HG03457 (cell line): Measurements from ENCODE around the gene THEMIS.
"Not testable (repeated sequence)": the region's sequence is repeated elsewhere in the genome, so short reads cannot be mapped to it uniquely, and the experiment has no call there.

Experiments
- ATAC-seq: cut with Tn5 transposase; IDR thresholded peaks from one replicate; pipeline ENCODE4 v1.9.1; 2021; ENCODE audit warnings: moderate number of reproducible peaks; ENCODE audit not compliant: unreplicated experiment

THEMIS gene, protein sequence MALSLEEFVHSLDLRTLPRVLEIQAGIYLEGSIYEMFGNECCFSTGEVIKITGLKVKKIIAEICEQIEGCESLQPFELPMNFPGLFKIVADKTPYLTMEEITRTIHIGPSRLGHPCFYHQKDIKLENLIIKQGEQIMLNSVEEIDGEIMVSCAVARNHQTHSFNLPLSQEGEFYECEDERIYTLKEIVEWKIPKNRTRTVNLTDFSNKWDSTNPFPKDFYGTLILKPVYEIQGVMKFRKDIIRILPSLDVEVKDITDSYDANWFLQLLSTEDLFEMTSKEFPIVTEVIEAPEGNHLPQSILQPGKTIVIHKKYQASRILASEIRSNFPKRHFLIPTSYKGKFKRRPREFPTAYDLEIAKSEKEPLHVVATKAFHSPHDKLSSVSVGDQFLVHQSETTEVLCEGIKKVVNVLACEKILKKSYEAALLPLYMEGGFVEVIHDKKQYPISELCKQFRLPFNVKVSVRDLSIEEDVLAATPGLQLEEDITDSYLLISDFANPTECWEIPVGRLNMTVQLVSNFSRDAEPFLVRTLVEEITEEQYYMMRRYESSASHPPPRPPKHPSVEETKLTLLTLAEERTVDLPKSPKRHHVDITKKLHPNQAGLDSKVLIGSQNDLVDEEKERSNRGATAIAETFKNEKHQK

DNA sequence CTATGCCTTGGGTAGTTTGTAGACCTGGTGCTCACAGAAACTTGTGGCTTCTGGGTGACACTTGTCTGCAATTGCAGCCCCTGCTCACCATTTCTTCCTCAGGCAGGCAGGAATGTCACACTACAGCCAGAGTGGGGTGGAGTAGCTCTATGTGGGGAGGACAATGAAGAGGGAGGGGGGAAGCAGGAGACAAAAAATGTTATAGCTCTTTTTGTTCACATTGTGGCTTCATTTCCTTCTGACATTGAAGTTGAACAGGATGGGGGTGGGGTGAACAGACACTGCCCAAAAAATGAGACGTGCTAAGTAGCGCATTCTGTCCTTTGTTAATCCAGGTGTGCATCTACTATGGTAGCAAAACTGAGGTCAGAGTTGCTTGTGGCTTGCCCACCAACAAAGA is at the start of gene THEMIS:
Gene THEMIS, minus strand, starts transcription at position 124 of the 400 bp plus-strand sequence. CDS start 126 bp downstream, outside the sequence.
- ATAC-seq, result no peak

DNA sequence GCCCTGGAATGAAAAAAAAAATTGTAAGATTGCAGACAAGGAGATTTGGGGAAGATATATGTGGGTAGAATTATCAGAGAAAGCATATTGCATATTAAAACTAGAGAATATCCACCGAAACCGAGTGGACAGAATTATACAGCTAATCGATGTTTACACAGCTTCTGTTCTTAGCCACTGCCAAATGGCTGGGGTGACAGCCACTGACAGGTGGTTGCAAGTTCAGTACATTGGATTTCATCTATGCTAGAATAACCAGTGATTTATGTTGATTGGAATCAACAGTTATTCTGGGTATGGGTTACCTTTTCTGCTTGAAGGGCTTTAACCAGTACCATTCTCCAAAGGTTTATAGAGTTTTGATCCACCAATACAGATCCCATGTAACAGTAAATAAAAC is 48.4 kb upstream of the THEMIS start:
- ATAC-seq, result no peak

DNA sequence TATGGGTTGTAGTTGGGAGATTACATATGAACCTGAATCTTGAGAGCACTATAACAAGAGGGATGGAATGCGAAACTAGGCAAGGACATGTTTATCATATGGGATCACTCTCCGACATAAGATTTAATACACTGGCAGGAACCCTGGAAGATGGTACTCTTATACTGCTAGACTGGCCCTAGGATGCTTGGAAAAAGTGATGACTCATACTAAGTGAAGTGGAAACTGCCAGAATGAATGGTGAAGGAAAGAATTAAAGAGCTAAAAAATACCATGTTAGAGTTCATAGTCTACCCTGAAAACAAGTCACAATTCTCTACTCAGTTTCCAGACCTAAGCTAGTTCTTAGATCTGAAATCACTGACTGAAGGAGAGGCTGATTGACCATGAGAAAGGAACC is 45.5 kb upstream of the THEMIS start:
- no peak for ATAC-seq

DNA sequence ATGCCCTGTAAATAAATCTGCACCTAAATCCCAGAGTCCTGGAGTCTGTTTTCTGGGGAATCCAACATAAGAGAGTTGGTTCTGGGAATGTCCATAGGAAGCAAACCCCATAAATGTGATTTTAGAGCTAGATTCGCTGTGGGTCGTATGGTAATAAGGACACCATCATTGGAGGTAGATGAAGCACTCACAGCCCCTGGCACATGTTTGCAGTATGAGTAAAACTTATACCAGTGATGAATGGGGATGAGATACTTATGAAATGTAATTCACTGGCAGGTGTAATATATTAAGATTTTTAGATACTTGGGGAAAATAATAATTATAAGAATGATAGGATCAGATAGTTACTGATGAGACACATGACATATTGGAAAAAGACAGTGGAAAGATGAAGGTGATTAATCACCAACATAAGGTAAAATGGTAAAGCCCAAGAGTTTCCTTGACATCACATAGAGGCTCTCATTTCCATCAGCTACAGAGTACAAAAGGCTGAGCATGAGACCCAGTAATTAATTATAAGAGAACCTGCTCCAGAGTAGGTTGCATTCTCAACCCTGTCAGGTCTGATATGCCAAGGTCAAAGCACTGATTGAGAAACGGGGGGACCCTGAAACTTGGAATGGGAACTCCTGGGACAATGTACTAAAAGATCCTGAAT is 44.7 kb upstream of the THEMIS start:
- no peak for ATAC-seq

DNA sequence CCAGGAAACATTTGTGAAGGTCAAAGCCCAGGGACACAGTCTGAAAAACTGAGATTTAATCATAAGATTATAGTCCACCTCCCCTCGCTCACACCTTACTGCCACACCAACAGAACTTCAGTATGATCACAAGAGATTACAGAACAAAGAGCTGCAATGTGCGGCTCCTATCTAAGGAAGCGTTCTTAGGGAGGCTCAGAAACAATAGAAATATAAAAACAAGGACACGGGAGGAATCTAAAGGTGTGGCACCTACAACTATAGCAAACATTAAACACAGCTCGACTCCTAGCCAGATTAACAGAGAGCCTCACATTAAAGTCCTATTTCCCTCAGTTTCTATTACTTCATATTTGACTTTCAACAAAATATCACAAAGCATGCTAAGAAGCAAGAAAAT is 40.4 kb upstream of the THEMIS start:
- ATAC-seq, result no peak

DNA sequence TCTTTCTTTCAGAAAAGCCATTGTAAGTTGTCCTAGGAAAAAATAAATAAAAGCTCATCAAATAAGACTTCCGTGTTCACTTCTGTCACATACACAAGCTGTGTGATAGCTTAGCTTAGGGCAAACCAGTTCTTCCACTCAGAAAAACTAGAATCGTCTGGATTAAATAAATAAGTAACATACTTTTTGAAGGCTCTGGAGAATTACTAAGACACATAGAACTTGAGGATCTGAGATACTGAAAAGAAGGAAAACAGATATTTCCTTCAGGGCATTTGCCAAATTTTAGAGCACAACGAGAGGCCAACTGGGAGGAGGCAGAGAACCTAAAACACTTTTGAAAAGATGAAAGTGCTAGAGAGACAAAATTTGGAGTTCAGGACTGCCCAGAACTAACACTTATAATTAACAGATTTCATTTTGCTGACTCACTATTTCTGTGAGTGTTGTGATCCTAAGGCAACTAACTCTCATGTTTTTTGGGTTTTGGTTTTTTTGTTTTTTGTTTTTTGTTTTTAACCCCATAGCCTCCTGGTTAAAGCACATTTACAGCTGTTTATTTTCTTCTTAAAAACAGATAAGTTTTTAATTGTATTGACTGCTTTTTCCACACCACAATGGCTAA is 38.7 kb upstream of the THEMIS start:
- no peak for ATAC-seq

DNA sequence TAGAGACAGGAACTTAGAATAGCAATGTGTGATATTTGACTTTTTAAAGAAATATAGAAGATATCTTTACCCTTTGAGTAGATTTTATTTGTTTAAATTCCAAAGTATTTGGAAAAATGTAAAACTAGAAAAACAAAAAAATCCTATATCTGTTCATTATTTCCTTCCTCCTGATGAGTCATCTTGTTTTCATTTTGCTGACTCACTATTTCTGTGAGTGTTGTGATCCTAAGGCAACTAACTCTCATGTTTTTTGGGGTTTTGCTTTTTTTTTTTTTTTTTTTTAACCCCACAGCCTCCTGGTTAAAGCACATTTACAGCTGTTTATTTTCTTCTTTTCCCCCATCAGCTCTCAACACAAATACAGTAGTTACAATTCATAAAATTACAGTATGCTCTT is 37.8 kb upstream of the THEMIS start:
- no peak for ATAC-seq

DNA sequence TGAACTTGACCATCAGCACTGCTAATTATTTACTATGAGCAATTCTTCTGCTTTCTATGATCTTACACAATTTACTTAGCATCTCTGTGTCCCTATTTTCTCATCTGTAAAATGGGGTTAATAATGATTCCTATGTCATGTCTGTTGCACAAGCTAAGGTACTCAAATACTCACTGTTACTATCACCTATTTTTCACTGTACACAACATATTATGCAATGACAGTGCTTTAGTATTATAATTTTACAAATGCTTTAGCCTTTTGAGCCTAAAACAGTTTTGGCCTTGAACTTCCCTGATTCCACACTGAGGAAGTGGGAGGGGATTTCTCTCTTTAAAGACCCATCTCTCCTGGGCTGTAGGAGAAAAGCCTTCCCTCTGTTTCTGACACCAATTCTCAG is 36.9 kb upstream of the THEMIS start:
- no peak for ATAC-seq

DNA sequence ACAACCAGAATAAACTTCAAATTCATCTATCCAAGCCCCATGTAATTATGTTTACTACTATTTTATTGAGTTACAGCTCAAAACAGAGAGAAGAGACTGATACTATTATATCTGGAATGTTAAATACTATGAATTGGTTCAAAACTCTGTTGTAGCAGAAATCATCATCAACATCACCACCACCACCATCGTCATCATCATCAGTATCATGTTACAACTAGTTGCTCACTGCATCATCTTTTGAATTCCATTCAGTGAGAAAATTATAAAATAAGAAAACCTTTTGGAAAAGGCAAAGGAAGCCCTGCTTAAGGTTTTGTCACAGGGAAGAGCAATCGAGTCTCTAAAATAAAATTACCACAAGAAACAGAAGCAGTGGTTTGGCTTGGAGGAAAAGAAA is 36.2 kb upstream of the THEMIS start:
- ATAC-seq, result no peak

DNA sequence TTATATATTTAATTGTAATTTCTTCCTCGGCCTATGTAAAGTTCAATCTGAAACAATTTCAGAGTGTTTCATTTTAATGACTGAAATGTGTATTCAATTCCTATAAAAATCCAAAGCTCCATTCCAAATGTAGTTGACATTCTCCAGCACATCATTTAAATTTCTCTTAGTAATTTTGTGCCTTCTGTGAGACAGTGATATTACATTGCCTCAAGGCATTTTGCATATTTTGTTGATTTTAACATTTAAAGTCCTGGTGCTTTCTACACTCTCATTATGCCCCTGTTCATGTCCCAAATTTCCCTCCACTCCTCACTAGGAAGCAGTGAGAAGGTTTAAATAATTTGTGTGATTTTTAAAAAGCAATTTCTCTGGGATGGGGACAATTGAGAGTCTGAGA is 34.1 kb upstream of the THEMIS start:
- ATAC-seq, result no peak

DNA sequence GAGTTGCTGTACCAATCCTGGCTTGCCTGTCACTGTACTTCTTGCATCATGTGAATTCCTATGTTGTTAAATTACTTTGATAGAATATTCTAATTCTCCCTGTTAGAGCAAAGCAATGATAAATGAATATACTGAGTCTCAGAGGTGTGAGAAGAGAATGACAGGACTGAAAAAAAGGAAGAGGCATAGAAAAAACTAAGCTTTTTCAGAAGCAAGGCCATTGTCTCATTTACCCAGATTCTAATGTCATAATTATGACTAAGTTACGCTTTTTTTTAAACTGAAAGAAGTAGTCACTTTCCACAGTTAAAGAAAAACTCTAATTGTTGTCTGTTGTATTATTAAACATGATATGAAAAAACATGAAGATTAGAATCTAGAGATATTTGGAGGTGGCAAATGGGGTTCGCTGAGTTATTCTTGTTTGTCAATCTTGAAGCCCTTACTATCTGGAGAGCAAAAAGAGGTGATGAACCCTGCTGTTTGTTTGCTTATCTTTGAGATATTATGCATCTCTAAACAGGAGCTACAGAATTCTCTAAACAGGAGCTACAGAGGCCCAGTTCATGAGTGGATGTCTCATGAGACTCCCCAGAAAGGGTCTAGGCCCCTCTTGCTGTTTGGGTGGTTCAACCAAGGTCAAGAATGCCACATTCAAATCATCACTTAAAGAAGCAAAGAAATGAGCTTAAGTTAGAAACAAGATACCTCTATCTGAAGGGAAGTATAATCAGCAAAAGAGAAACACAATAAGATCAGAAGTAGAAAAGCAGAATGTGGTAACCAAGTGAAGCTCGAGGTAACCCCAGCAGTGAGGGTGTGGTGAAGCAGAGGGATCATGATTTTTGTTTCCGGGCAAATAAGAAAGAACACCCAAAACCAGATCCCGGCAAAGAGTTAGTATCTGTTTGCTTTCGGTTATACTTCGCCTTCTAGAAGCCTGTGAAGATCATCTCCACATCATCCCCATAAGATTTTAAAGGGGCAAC is 33.3 kb upstream of the THEMIS start:
- ATAC-seq, result no peak

DNA sequence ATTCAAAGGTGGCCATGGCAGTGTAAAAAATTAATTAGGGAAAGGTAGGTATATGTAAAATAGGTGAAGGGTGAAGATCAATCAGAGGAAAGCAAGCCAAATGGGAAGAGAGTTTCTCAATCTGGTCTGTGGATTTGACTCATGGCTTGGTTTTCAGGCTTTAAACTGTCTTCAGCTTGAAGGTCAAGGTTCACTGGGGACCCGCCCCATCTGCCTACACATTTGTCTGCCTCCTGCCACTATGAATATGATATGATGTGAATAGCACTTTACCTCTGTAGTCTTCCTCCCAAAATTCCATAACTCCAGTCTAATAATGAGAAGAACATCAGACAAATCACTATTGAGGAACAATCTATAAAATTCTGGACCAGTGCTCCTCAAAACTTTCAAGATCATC is 32.3 kb upstream of the THEMIS start:
- no peak for ATAC-seq

DNA sequence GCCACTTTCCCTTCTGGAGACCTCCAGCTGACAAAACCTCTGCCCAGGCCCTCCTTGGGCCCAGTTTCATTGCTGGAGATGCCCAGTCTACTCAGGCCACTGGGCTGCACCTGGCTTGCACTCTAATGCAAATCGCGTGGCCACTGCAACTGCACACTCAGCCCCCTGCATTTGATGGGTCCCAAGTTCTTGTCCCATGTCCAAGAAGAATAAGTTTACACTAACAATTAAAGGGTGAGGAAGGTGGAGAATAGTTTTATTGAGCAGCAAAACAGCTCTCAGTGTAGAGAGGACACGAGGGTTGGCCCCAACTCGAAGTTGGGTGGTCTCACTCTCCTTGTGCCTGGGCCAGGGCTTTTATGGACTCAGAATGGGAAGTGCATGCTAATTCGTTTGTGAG is 31.9 kb upstream of the THEMIS start:
- ATAC-seq, result no peak

DNA sequence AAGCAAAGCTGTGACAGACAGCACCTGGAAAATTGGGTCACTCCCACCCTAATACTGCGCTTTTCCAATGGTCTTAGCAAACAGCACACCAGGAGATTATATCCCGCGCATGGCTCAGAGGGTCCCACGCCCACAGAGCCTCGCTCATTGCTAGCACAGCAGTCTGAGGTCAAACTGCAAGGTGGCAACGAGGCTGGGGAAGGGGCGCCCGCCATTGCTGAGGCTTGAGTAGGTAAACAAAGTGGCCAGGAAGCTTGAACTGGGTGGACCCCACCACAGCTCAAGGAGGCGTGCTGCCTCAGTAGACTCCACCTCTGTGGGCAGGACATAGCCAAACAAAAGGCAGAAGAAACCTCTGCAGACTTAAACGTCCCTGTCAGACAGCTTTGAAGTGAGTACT is 25.6 kb upstream of the THEMIS start:
- ATAC-seq, result not testable (repeated sequence)

DNA sequence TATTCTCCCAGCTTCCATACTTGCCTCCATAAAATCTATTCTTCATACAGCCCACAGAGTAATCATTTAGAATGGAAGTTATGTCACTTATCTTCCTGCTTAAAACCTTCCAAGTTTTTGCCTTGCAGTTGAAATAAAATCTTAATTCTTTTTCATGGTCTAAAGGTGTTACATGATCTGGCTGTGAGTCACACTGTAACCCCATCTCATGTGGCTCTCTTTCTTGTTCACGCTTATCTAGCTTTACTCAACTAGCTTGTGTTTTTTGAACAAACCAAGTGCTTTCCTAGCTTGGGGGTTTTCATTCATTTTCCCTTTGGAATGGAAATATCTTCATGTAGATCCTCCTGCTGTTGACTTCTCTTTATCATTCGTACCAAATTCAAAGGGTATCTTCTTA is 23.6 kb upstream of the THEMIS start:
- ATAC-seq, result no peak

DNA sequence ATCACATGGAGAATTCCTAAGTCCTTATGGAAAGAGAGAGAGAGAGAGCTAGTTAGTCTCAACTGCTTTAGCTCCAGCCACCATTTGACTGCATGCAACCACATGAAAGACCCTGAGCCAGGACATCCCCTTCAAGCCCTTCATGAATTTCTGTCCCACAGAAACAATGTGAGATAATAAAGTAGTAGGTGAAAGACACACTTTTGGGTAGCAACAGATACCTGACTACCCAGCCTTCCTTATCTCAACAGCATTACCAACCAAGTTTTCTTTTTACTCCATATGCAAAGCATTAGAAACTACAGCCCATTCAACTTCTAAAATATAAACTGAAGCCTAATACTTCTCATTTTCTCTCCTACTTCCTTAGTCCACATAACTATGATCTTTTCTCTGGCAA is 23.2 kb upstream of the THEMIS start:
- no peak for ATAC-seq

DNA sequence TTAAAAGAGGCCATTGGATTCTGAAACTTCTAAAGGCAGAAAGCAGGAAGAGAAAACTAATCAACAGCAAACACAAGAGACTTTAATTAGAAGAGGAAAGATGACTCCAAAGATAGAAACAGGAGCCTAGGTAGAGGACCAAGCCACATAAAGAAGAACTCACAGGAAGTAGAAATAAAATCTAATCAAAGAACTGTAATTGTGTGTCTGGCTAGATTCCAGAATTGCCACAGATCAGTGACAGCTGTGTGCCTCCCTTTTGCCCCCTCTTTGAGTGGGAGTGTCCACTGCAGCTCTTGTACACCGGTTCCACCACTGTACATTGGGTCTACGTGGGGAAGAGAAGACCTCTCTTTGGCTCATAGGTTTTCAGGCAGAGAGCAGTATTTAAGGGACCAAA is 22.3 kb upstream of the THEMIS start:
- no peak for ATAC-seq

DNA sequence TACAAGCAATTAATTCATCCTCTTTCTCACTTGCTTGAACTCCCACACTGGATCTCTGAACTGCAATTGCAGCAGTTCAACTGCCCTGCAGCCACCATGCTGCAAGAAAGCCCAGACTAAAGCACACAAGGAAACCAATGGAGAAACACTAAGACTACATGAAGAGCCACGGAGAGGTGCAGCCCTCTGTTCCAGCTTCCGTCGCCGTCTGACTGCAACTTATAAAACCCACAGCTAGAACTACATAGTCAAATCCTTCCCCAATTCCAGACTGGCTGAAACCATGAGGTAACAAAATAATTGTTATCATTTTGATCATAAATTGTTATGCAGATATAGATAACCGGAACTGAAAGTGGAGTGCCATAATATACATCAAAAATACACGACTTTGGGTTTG is 21.1 kb upstream of the THEMIS start:
- no peak for ATAC-seq

DNA sequence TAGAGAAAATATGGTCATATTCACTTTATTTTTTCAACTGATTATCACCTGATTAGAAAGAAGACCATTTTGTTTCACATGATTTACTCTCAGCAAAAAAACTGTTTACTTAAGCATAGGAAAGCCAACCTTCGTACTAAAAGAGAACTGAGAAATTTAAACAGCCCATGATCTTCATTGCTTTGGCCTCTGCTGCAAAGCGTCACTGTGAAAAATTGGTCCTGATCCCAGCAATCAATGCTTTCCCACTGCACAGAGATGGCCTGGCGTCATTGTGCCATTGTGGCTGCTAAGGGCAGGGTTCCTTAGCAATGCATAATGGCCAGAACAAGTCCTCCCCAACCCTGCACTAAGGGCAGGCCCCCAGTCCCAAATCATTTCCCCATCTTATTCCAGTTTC is 19.9 kb upstream of the THEMIS start:
- no peak for ATAC-seq
